HFF-Myc (cell line): Measurements from ENCODE around the gene SCGB1D2.
"Not testable (repeated sequence)": the region's sequence is repeated elsewhere in the genome, so short reads cannot be mapped to it uniquely, and the experiment has no call there.

Experiments
- DNase-seq: peaks from one replicate; pipeline ENCODE4 v3.0.0-alpha.2; 2011; ENCODE audit warnings: low read depth; ENCODE audit errors: extremely low read depth
- H3K4me3 ChIP-seq: replicated peaks from 2 replicates; pipeline ENCODE4 v1.5.1; 2011; ENCODE audit warnings: low read depth, mild to moderate bottlenecking, control low read depth, low read length
- CTCF ChIP-seq: IDR thresholded peaks from 2 replicates; pipeline ENCODE4 v1.5.1; 2012; ENCODE audit warnings: mild to moderate bottlenecking, low read depth, low read length, control low read depth; ENCODE audit errors: missing control alignments

The SCGB1D2 gene

GRCh38 chr11:62242021-62242420 lies at the start of gene SCGB1D2:
SCGB1D2 (plus strand) TSS chr11:62242239; CDS start chr11:62242308, 69 bp downstream.
- no peak for TF ChIP-seq CTCF
- H3K4me3 ChIP-seq = no peak within 1 kb of the TSS
- DNase-seq = no peak

- H3K4me3 ChIP-seq = no peak overlapping the region
- DNase-seq = no peak
- TF ChIP-seq CTCF = no peak
Measured at GRCh38 chr11:62193952-62194351, 48.1 kb upstream of the SCGB1D2 start.

- DNase-seq, H3K4me3 ChIP-seq: not testable (repeated sequence)
Measured at GRCh38 chr11:62195010-62195409, 47.0 kb upstream of the SCGB1D2 start.

GRCh38 chr11:62195945-62196344 lies 46.1 kb upstream of the SCGB1D2 start:
- no peak for DNase-seq

GRCh38 chr11:62197400-62197799 lies 44.6 kb upstream of the SCGB1D2 start:
- not testable (repeated sequence) for DNase-seq, H3K4me3 ChIP-seq

More at GRCh38 chr11:62195945-62196344, 46.1 kb upstream of the SCGB1D2 start:
- no peak overlapping the region for H3K4me3 ChIP-seq
- TF ChIP-seq CTCF = no peak

GRCh38 chr11:62201376-62201775 lies 40.7 kb upstream of the SCGB1D2 start:
- no peak for TF ChIP-seq CTCF
- H3K4me3 ChIP-seq = no peak overlapping the region
- DNase-seq = no peak

GRCh38 chr11:62202910-62203309 lies 39.1 kb upstream of the SCGB1D2 start:
- H3K4me3 ChIP-seq = no peak overlapping the region
- TF ChIP-seq CTCF = no peak
- DNase-seq = no peak

- TF ChIP-seq CTCF = no peak
- DNase-seq = no peak
- H3K4me3 ChIP-seq = no peak overlapping the region
Measured at GRCh38 chr11:62204430-62204829, 37.6 kb upstream of the SCGB1D2 start.
